GM18868 (cell line): ENCODE results near the gene TP53.
"Not testable (repeated sequence)": the region's sequence is repeated elsewhere in the genome, so short reads cannot be mapped to it uniquely, and the experiment has no call there.

Experiments used
- ATAC-seq: cut with Tn5 transposase; IDR thresholded peaks from one replicate; pipeline ENCODE4 v1.9.1; 2021; ENCODE audit warnings: mild to moderate bottlenecking, moderate library complexity; ENCODE audit not compliant: unreplicated experiment

The TP53 gene

GRCh38 chr17:7632492-7632894 is 54.8 kb downstream of the TP53 start:
- ATAC-seq: no peak

GRCh38 chr17:7631398-7632380 is 55.6 kb downstream of the TP53 start:
- no peak for ATAC-seq

- ATAC-seq: no peak
Observed at GRCh38 chr17:7629939-7630571, 57.2 kb downstream of the TP53 start, which contains the start of gene SHBG. Gene SHBG, plus strand, starts transcription at chr17:7630135. Its CDS starts 38 bp downstream, at chr17:7630173.

GRCh38 chr17:7627250-7628121 is 59.8 kb downstream of the TP53 start, which contains the start of gene SAT2:
Gene SAT2, minus strand, starts transcription at chr17:7627821. Its CDS starts 186 bp downstream, at chr17:7627635.
- ATAC-seq: peak; percentile 88

- no peak for ATAC-seq
Observed at GRCh38 chr17:7626956-7627249, 60.4 kb downstream of the TP53 start.

GRCh38 chr17:7626307-7626706 is 61.0 kb downstream of the TP53 start:
- no peak for ATAC-seq

- ATAC-seq: not testable (repeated sequence)
Observed at GRCh38 chr17:7625749-7626148, 61.5 kb downstream of the TP53 start.

- no peak for ATAC-seq
Observed at GRCh38 chr17:7623661-7624060, 63.6 kb downstream of the TP53 start.

GRCh38 chr17:7620835-7621234 is 66.5 kb downstream of the TP53 start:
- ATAC-seq: no peak

- ATAC-seq: no peak
Observed at GRCh38 chr17:7618608-7619007, 68.7 kb downstream of the TP53 start.
